ENCODE results near the gene TMBIM6. TPM values are rescaled to one million over a fixed set of nuclear protein-coding genes. Genes with fewer than 3 reads are reported as not detected.
A peak's percentile ranks its signal among the peaks of the same experiment; 100 is the strongest.

TMBIM6 gene
- total and polyA plus RNA-seq, 4 donors: 114 to 325 (median 226) TPM

GRCh38 chr12:49796155-49796554 is 54.8 kb downstream of the TMBIM6 start:
- WGBS, 2 donors: 87 to 88% methylated on average over 12 of the region's 12 CpGs
- Histone ChIP-seq H3K27ac (ENCODE audit: low read depth in 1 of 2, low read length in 2 of 2) (no peak overlapping the region), H3K9me3 (ENCODE audit: control insufficient read depth, low read length) (no peaks in the 10 kb centered on the region), H3K4me1 (ENCODE audit: control insufficient read depth in 1 of 2, insufficient read depth in 2 of 2, low read length in 2 of 2) (no peaks in the 10 kb centered on the region), H3K27me3 (ENCODE audit: control insufficient read depth in 1 of 2, insufficient read depth in 2 of 2, low read length in 1 of 2) (no peaks in the 10 kb centered on the region), H3K4me3 (ENCODE audit: low read length in 2 of 2) (no peak overlapping the region), H3K36me3 (ENCODE audit: control insufficient read depth in 1 of 2, insufficient read depth in 2 of 2, low read length in 1 of 2) (peaks cover 0 to 2% of the 10 kb centered on the region in 2 donors)
- peak in 1 of 2 donors; percentile 70 for DNase-seq
- no peak for ATAC-seq (ENCODE audit: low FRiP score)
- intact Hi-C loops (cut with DNase I): no loop called here

DNA sequence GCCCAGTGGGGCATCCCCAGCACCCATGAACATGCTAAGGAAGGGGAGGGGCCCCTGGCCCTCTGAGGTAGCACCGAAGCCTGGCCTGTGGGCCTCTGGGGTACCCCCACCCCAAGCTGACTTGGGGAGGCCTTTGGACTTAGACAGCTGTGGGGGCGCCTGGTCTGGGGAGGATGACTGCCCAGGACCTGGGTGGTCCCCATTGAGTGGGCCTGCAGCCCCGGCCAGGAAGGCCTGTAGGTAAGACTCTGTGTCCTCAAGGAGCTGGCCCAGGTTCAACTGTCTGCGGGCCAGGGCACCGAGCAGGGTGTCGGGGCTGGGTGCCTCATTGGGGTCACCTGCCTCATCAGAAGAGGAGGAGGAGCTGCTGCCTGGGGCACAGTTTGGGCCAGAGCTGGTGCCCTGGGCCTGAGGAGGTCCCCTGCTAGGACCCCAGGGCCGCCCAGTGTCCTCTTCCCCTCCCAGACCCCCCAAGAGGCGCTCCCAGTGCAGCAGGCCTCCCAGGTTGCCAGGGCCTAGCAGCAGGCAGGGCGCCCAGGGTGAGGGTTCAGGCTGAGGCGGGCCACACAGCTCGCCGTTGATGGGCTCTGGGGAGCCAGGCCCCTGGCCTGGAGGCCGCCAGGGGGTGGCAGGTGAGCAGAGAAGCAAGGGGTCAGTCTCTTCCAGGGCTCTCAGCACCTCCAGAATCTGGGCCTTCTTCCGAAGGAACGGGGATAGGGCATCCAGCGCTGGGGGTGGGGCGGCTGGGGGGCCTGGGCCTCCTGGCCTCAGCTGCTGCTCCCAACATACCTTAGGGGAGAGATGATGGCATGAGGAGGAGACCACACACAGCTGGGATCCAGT is 55.5 kb downstream of the TMBIM6 start:
- H3K27me3 ChIP-seq (ENCODE audit: control insufficient read depth in 1 of 2, insufficient read depth in 2 of 2, low read length in 1 of 2): no peaks in the 10 kb centered on the region
- H3K9me3 ChIP-seq (ENCODE audit: control insufficient read depth, low read length): no peaks in the 10 kb centered on the region
- H3K4me1 ChIP-seq (ENCODE audit: control insufficient read depth in 1 of 2, insufficient read depth in 2 of 2, low read length in 2 of 2): no peaks in the 10 kb centered on the region
- ATAC-seq (ENCODE audit: low FRiP score) (no peak), DNase-seq (peak in 1 of 2 donors; percentile 63)
- intact Hi-C loops (cut with DNase I): no loop called here
- peaks cover 0 to 2% of the 10 kb centered on the region in 2 donors for H3K36me3 ChIP-seq (ENCODE audit: control insufficient read depth in 1 of 2, insufficient read depth in 2 of 2, low read length in 1 of 2)
- no peak overlapping the region for H3K27ac ChIP-seq (ENCODE audit: low read depth in 1 of 2, low read length in 2 of 2)
- WGBS, 2 donors: 84 to 87% methylated on average over 12 to 17 of the region's 17 CpGs
- no peak overlapping the region for H3K4me3 ChIP-seq (ENCODE audit: low read length in 2 of 2)

DNA sequence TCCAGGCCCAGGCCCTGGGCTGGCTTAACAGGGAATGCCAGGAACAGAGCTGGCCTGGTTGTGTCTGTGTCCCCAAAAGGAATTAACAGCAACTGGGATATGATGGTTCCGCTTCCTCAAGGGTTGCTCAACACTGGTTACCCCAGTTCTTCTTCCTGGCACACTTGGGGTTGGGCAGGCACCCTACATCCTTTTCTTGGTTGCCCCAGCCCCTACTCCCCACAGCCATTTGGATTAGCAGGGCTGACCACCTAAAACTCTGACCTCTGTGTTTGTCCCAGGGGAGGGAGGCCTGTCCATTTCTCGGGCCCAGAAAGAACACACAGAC is 56.1 kb downstream of the TMBIM6 start:
- no peaks in the 10 kb centered on the region for H3K4me1 ChIP-seq (ENCODE audit: control insufficient read depth in 1 of 2, insufficient read depth in 2 of 2, low read length in 2 of 2)
- peaks cover 0 to 2% of the 10 kb centered on the region in 2 donors for H3K36me3 ChIP-seq (ENCODE audit: control insufficient read depth in 1 of 2, insufficient read depth in 2 of 2, low read length in 1 of 2)
- DNase-seq: no peak
- WGBS, 2 donors: 65 to 68% methylated on average over 2 of the region's 2 CpGs
- no peak for ATAC-seq (ENCODE audit: low FRiP score)
- no peak overlapping the region for H3K4me3 ChIP-seq (ENCODE audit: low read length in 2 of 2)
- H3K9me3 ChIP-seq (ENCODE audit: control insufficient read depth, low read length): no peaks in the 10 kb centered on the region
- no peaks in the 10 kb centered on the region for H3K27me3 ChIP-seq (ENCODE audit: control insufficient read depth in 1 of 2, insufficient read depth in 2 of 2, low read length in 1 of 2)
- no peak overlapping the region for H3K27ac ChIP-seq (ENCODE audit: low read depth in 1 of 2, low read length in 2 of 2)
- intact Hi-C loops (cut with DNase I): no loop called here

- intact Hi-C loops (cut with DNase I): no loop called here
- H3K9me3 ChIP-seq (ENCODE audit: control insufficient read depth, low read length): no peaks in the 10 kb centered on the region
- H3K36me3 ChIP-seq (ENCODE audit: control insufficient read depth in 1 of 2, insufficient read depth in 2 of 2, low read length in 1 of 2): peaks cover 0 to 5% of the 10 kb centered on the region in 2 donors
- H3K4me1 ChIP-seq (ENCODE audit: control insufficient read depth in 1 of 2, insufficient read depth in 2 of 2, low read length in 2 of 2): no peaks in the 10 kb centered on the region
- WGBS, 2 donors: 61 to 68% methylated on average over 7 of the region's 7 CpGs
- no peak overlapping the region for H3K27ac ChIP-seq (ENCODE audit: low read depth in 1 of 2, low read length in 2 of 2)
- H3K27me3 ChIP-seq (ENCODE audit: control insufficient read depth in 1 of 2, insufficient read depth in 2 of 2, low read length in 1 of 2): no peaks in the 10 kb centered on the region
- DNase-seq (peak in 1 of 2 donors; percentile 64), ATAC-seq (ENCODE audit: low FRiP score) (no peak)
- no peak overlapping the region for H3K4me3 ChIP-seq (ENCODE audit: low read length in 2 of 2)
Observed at GRCh38 chr12:49798248-49798647, 56.9 kb downstream of the TMBIM6 start.

- no peaks in the 10 kb centered on the region for H3K4me1 ChIP-seq (ENCODE audit: control insufficient read depth in 1 of 2, insufficient read depth in 2 of 2, low read length in 2 of 2)
- no peaks in the 10 kb centered on the region for H3K9me3 ChIP-seq (ENCODE audit: control insufficient read depth, low read length)
- no peak overlapping the region for H3K27ac ChIP-seq (ENCODE audit: low read depth in 1 of 2, low read length in 2 of 2)
- intact Hi-C loops (cut with DNase I): no loop called here
- no peak overlapping the region for H3K4me3 ChIP-seq (ENCODE audit: low read length in 2 of 2)
- DNase-seq: no peak
- 83 to 86% methylated on average over 2 of the region's 2 CpGs for WGBS, 2 donors
- H3K27me3 ChIP-seq (ENCODE audit: control insufficient read depth in 1 of 2, insufficient read depth in 2 of 2, low read length in 1 of 2): no peaks in the 10 kb centered on the region
- peaks cover 0 to 5% of the 10 kb centered on the region in 2 donors for H3K36me3 ChIP-seq (ENCODE audit: control insufficient read depth in 1 of 2, insufficient read depth in 2 of 2, low read length in 1 of 2)
- no peak for ATAC-seq (ENCODE audit: low FRiP score)
Observed at GRCh38 chr12:49798934-49799333, 57.6 kb downstream of the TMBIM6 start.

- intact Hi-C loops (cut with DNase I): no loop called here
- H3K4me3 ChIP-seq (ENCODE audit: low read length in 2 of 2): no peak overlapping the region
- 46 to 53% methylated on average over 11 of the region's 11 CpGs for WGBS, 2 donors
- DNase-seq (peak in 1 of 2 donors; percentile 55), ATAC-seq (ENCODE audit: low FRiP score) (no peak)
- H3K36me3 ChIP-seq (ENCODE audit: control insufficient read depth in 1 of 2, insufficient read depth in 2 of 2, low read length in 1 of 2): peaks cover 0 to 7% of the 10 kb centered on the region in 2 donors
- H3K27me3 ChIP-seq (ENCODE audit: control insufficient read depth in 1 of 2, insufficient read depth in 2 of 2, low read length in 1 of 2): no peaks in the 10 kb centered on the region
- H3K9me3 ChIP-seq (ENCODE audit: control insufficient read depth, low read length): no peaks in the 10 kb centered on the region
- H3K4me1 ChIP-seq (ENCODE audit: control insufficient read depth in 1 of 2, insufficient read depth in 2 of 2, low read length in 2 of 2): no peaks in the 10 kb centered on the region
- H3K27ac ChIP-seq (ENCODE audit: low read depth in 1 of 2, low read length in 2 of 2): peak overlapping the region in 1 of 2 donors; percentile 10
Observed at GRCh38 chr12:49800421-49801140, 59.2 kb downstream of the TMBIM6 start.

GRCh38 chr12:49801141-49802063 is 60.0 kb downstream of the TMBIM6 start:
- Histone ChIP-seq H3K27ac (ENCODE audit: low read depth in 1 of 2, low read length in 2 of 2) (peak overlapping the region in 1 of 2 donors; percentile 10), H3K9me3 (ENCODE audit: control insufficient read depth, low read length) (no peaks in the 10 kb centered on the region), H3K36me3 (ENCODE audit: control insufficient read depth in 1 of 2, insufficient read depth in 2 of 2, low read length in 1 of 2) (peaks cover 0 to 7% of the 10 kb centered on the region in 2 donors), H3K4me3 (ENCODE audit: low read length in 2 of 2) (no peak overlapping the region), H3K4me1 (ENCODE audit: control insufficient read depth in 1 of 2, insufficient read depth in 2 of 2, low read length in 2 of 2) (no peaks in the 10 kb centered on the region), H3K27me3 (ENCODE audit: control insufficient read depth in 1 of 2, insufficient read depth in 2 of 2, low read length in 1 of 2) (no peaks in the 10 kb centered on the region)
- no peak for ATAC-seq (ENCODE audit: low FRiP score)
- peak in 1 of 2 donors; percentile 63 for DNase-seq
- WGBS, 2 donors: 83 to 84% methylated on average over 17 of the region's 17 CpGs
- intact Hi-C loops (cut with DNase I): no loop called here

DNA sequence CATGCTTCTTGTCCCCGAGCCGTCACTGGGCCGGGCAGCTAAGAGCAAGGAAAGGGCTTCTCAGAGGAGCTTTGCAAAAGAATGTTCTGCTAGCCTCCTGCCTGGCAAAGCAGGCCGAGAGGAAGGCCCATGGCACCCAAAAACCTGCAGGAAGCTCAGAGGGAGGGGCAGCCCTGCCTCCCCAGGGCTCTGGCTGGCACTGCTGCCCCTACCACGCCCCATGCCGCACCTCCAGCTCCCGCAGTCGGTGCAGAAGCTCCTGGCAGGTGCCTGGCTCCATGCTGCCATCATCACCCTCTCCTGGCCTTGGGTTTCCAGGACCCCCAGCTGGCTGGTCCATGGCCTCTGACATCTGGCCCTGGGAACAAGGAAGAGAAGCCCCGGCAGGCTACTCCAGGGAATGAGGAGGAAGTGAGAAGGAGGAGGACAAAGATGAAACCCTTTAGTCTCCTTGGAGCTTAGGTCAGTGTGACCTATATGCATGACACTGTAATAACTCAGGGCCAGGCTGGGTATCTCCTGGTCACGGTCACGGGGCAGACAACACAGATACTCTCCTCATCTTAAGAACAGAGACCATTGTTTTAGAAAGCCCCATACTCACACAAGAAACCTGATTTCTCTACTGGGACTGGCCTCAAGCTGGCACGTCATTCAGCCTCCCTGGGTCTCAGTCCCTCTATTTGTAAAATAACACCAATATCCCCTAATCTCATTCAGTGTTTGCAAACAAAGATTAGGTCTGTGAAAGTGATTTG is 62.5 kb downstream of the TMBIM6 start:
- no peak overlapping the region for H3K27ac ChIP-seq (ENCODE audit: low read depth in 1 of 2, low read length in 2 of 2)
- no peaks in the 10 kb centered on the region for H3K4me1 ChIP-seq (ENCODE audit: control insufficient read depth in 1 of 2, insufficient read depth in 2 of 2, low read length in 2 of 2)
- WGBS, 2 donors: 84 to 87% methylated on average over 12 of the region's 12 CpGs
- peaks cover 0 to 7% of the 10 kb centered on the region in 2 donors for H3K36me3 ChIP-seq (ENCODE audit: control insufficient read depth in 1 of 2, insufficient read depth in 2 of 2, low read length in 1 of 2)
- H3K9me3 ChIP-seq (ENCODE audit: control insufficient read depth, low read length): no peaks in the 10 kb centered on the region
- DNase-seq (peak in 1 of 2 donors; percentile 47), ATAC-seq (ENCODE audit: low FRiP score) (no peak)
- no peaks in the 10 kb centered on the region for H3K27me3 ChIP-seq (ENCODE audit: control insufficient read depth in 1 of 2, insufficient read depth in 2 of 2, low read length in 1 of 2)
- intact Hi-C loops (cut with DNase I): no loop called here
- H3K4me3 ChIP-seq (ENCODE audit: low read length in 2 of 2): no peak overlapping the region
